ENCODE results near the gene ICAM2.

Gene ICAM2

GRCh38 chr17:63986821-63987220 lies 33.6 kb downstream of the ICAM2 start:
- H3K79me2 ChIP-seq (ENCODE audit: low read length), result no peaks in the 10 kb centered on the region
- no peaks in the 10 kb centered on the region for H3K9me3 ChIP-seq (replicated peaks; ENCODE audit: insufficient read depth, low read length)
- H4K20me1 ChIP-seq (ENCODE audit: insufficient read depth, low read length), result no peaks in the 10 kb centered on the region
- no peaks in the 10 kb centered on the region for H3K9me2 ChIP-seq (replicated peaks; ENCODE audit: insufficient read depth, low read length)
- H3K4me1 ChIP-seq (ENCODE audit: low read length), result peaks cover 6% of the 10 kb centered on the region; the same call in 1 of the 2 replicates
- TF ChIP-seq EZH2phosphoT487 (IDR thresholded peaks at IDR 0.05; ENCODE audit: low read length) (no peak), EZH2 (optimal IDR thresholded peaks at IDR 0.05; ENCODE audit: low read depth, low read length) (no peak)
- TF ChIP-seq, protein P1, sequence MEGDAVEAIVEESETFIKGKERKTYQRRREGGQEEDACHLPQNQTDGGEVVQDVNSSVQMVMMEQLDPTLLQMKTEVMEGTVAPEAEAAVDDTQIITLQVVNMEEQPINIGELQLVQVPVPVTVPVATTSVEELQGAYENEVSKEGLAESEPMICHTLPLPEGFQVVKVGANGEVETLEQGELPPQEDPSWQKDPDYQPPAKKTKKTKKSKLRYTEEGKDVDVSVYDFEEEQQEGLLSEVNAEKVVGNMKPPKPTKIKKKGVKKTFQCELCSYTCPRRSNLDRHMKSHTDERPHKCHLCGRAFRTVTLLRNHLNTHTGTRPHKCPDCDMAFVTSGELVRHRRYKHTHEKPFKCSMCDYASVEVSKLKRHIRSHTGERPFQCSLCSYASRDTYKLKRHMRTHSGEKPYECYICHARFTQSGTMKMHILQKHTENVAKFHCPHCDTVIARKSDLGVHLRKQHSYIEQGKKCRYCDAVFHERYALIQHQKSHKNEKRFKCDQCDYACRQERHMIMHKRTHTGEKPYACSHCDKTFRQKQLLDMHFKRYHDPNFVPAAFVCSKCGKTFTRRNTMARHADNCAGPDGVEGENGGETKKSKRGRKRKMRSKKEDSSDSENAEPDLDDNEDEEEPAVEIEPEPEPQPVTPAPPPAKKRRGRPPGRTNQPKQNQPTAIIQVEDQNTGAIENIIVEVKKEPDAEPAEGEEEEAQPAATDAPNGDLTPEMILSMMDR (IDR thresholded peaks at IDR 0.05; ENCODE audit: low read length), result no peak
- H3K36me3 ChIP-seq (replicated peaks; ENCODE audit: insufficient read depth, low read length), result no peaks in the 10 kb centered on the region
- 0 out of 2 replicates have a peak overlapping the region, but pooled peaks have one; percentile 23 for H3K4me2 ChIP-seq (ENCODE audit: low read depth, low read length)
- no peak overlapping the region for H3K9ac ChIP-seq (ENCODE audit: low read length)
- no peak overlapping the region for H2AFZ ChIP-seq (ENCODE audit: low read length)
- no peaks in the 10 kb centered on the region for H3F3A ChIP-seq (ENCODE audit: insufficient read depth, low read length)
- no peak overlapping the region for H3K4me3 ChIP-seq (ENCODE audit: low read length)
- no peak for DNase-seq
- H3K27me3 ChIP-seq (replicated peaks; ENCODE audit: insufficient read depth, low read length), result no peaks in the 10 kb centered on the region
- H3K27ac ChIP-seq (ENCODE audit: low read length), result no peak overlapping the region

DNA sequence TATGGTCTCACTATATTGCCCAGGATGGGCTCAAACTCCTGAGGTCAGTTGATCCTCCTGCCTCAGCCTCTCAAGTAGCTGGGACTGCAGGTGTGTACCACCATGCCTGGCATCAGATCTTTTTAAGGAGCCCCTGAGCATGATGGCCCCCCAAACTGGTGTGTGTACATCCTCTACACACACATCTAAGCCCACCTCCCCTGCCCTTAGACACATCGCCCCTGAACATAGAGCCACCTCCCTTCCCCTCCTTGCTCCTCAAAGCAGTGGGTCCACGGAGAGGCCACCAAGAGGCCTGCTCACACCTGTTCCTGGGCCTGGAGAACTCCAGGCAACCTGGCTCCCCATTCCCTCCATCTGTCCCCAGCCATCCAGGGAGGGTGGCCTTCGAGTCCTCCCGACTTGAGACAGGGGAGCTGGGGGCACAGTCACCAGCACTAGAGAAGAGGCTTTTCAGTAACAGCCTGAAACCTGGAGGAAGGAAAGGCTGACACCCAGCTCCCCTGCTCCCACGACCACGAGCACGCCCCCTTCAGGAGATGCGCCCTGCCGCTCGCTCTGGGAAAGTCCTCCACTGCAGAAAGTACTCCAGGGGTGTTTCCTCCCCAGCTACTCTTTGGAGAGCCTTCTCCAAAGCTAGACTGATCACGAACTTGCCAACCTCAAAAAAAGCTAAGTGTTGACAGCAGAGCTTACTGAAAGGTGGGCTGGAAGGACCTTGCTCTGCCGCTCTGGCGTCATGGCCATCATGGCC lies 34.9 kb downstream of the ICAM2 start:
- Histone ChIP-seq H3K4me2 (ENCODE audit: low read depth, low read length) (no peak overlapping the region), H4K20me1 (ENCODE audit: insufficient read depth, low read length) (no peaks in the 10 kb centered on the region), H3K4me3 (ENCODE audit: low read length) (no peak overlapping the region), H3K27ac (ENCODE audit: low read length) (no peak overlapping the region), H3K9ac (ENCODE audit: low read length) (no peak overlapping the region), H2AFZ (ENCODE audit: low read length) (no peak overlapping the region), H3F3A (ENCODE audit: insufficient read depth, low read length) (no peaks in the 10 kb centered on the region), H3K9me2 (replicated peaks; ENCODE audit: insufficient read depth, low read length) (no peaks in the 10 kb centered on the region), H3K9me3 (replicated peaks; ENCODE audit: insufficient read depth, low read length) (no peaks in the 10 kb centered on the region), H3K79me2 (ENCODE audit: low read length) (no peaks in the 10 kb centered on the region), H3K4me1 (ENCODE audit: low read length) (peaks cover 6% of the 10 kb centered on the region; the same call in 1 of the 2 replicates), H3K27me3 (replicated peaks; ENCODE audit: insufficient read depth, low read length) (no peaks in the 10 kb centered on the region), H3K36me3 (replicated peaks; ENCODE audit: insufficient read depth, low read length) (no peaks in the 10 kb centered on the region)
- no peak for DNase-seq
- TF ChIP-seq EZH2 (optimal IDR thresholded peaks at IDR 0.05; ENCODE audit: low read depth, low read length) (no peak), EZH2phosphoT487 (IDR thresholded peaks at IDR 0.05; ENCODE audit: low read length) (no peak)
- TF ChIP-seq, protein P1 (IDR thresholded peaks at IDR 0.05; ENCODE audit: low read length), result no peak

DNA sequence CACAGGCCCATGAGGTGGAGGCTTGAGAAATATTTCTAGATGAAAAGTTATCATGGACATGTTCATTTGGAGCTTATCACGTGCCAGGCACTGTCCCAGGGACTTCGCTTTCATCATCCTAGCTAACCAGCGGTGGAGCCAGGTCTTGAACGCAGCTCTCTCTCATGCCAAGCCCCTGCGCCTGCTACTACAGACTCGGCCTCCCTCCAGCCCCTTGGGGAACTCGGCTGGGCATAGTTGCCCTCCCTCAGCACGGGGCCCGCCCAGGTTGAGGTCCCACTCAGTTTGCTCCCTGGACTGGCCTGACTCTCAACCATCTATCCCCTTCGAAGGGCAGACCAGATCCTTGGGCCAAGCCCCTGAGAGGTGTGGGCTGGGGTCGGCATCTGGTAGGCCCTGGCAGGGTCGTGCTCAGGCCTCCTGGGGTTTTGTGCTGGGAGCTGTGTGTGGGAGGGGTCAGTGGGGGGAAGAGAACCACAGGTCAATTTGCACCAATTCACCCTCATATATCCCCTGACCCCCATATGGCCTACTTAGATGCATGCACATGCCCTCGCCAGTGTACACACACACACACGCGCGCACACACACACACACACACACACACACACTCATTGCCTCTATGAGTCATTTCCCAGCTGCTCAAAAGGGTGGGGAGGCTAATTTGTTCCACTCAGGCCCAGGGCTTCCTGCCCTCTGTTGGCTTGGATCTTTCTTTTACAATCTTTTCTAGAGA lies 35.6 kb downstream of the ICAM2 start:
- Histone ChIP-seq H2AFZ (ENCODE audit: low read length) (no peak overlapping the region), H3K4me1 (ENCODE audit: low read length) (peaks cover 6% of the 10 kb centered on the region; the same call in 1 of the 2 replicates)
- DNase-seq, result no peak

More for the DNA sequence above, 35.6 kb downstream of the ICAM2 start:
- Histone ChIP-seq H4K20me1 (ENCODE audit: insufficient read depth, low read length) (no peaks in the 10 kb centered on the region), H3F3A (ENCODE audit: insufficient read depth, low read length) (no peaks in the 10 kb centered on the region), H3K4me2 (ENCODE audit: low read depth, low read length) (no peak overlapping the region), H3K9me2 (replicated peaks; ENCODE audit: insufficient read depth, low read length) (no peaks in the 10 kb centered on the region), H3K27ac (ENCODE audit: low read length) (no peak overlapping the region), H3K4me3 (ENCODE audit: low read length) (no peak overlapping the region), H3K9me3 (replicated peaks; ENCODE audit: insufficient read depth, low read length) (no peaks in the 10 kb centered on the region), H3K27me3 (replicated peaks; ENCODE audit: insufficient read depth, low read length) (no peaks in the 10 kb centered on the region), H3K36me3 (replicated peaks; ENCODE audit: insufficient read depth, low read length) (no peaks in the 10 kb centered on the region), H3K79me2 (ENCODE audit: low read length) (no peaks in the 10 kb centered on the region), H3K9ac (ENCODE audit: low read length) (no peak overlapping the region)
- TF ChIP-seq EZH2 (optimal IDR thresholded peaks at IDR 0.05; ENCODE audit: low read depth, low read length), result no peak
- TF ChIP-seq, protein P1 (IDR thresholded peaks at IDR 0.05; ENCODE audit: low read length), result no peak
- no peak for TF ChIP-seq EZH2phosphoT487 (IDR thresholded peaks at IDR 0.05; ENCODE audit: low read length)
